ENCODE data around the gene FOXA3. TPM values are rescaled to one million over a fixed set of nuclear protein-coding genes. Genes with fewer than 3 reads are reported as not detected.

Gene FOXA3
- polyA plus RNA-seq, 2 of the 4 experiments (the other 2 are of a cell fraction): 1.6 to 5.3 TPM

DNA sequence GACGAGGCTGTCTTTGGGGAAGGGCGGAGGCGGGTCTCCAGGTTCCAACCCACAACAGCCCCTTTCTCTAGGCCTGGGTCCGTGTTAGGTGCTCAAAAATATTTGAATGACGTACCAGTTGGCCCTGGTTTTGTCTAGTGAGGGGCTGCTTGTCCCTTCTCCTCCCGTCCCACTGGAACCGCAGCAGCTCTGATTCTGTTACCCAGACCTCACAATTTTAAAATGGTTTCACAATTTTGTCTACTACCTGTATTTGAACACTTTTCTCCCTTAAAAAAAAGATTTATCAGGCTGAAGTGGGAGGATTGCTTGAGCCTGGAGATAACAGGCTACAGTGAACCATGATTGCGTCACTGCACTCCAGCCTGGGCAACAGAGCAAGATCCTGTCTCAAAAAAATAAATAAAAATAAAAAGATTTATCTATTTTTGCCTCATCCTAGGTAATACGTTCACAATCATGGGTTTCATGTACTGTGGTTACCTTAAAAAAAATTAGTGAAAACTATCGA is 23.1 kb downstream of the FOXA3 start:
- Histone ChIP-seq H3K9me3 (no peaks in the 10 kb centered on the region), H3K4me1 (peaks cover 31% of the 10 kb centered on the region), H3K4me3 (peak overlapping the region; percentile 87), H3K27ac (peak overlapping the region; percentile 95 to 97), H3K4me2 (peak overlapping the region; percentile 87)
- peak; percentile 68 for FAIRE-seq
- ChIA-PET POLR2A (interaction anchor here (1.3 to 2.8 kb wide), 3 partner anchors 16 to 117 kb away, joined by 4 to 30 read pairs (median 23); partner anchors contain the start of genes FOXA3, MYPOP and SYMPK), CTCF (interaction anchor here (1.0 to 12.8 kb wide), 5 partner anchors 14 to 71 kb away, joined by 3 to 315 read pairs (median 5); partner anchors contain the start of genes FOXA3, MYPOP, RSPH6A and SYMPK)
- DNase-seq (ENCODE audit: low read depth in 1 of 2, low spot score in 1 of 2): no peak
- TF ChIP-seq POLR2A (IDR thresholded peaks at IDR 0.05; ENCODE audit: low read length) (no peak), EHMT2 (IDR thresholded peaks at IDR 0.05; ENCODE audit: low read depth) (no peak), CEBPB (IDR thresholded peaks at IDR 0.05) (peak; percentile 23 to 75; a peak in 3 of 4 replicates), ZC3H11A (IDR thresholded peaks at IDR 0.05) (no peak), GATA3 (IDR thresholded peaks at IDR 0.05; ENCODE audit: borderline replicate concordance) (0 out of 2 replicates have a peak, but pooled peaks have one; percentile 2), SREBF2 (IDR thresholded peaks at IDR 0.05) (no peak), TFCP2L1 (CRISPR knock-in tag; IDR thresholded peaks at IDR 0.05) (no peak), ZSCAN20 (CRISPR knock-in tag; IDR thresholded peaks at IDR 0.05) (no peak), RCOR1 (IDR thresholded peaks at IDR 0.05; ENCODE audit: low read depth, low read length) (no peak), HDAC2 (IDR thresholded peaks at IDR 0.05) (no peak), JUN (IDR thresholded peaks at IDR 0.05) (no peak)
- TF ChIP-seq, protein P1, sequence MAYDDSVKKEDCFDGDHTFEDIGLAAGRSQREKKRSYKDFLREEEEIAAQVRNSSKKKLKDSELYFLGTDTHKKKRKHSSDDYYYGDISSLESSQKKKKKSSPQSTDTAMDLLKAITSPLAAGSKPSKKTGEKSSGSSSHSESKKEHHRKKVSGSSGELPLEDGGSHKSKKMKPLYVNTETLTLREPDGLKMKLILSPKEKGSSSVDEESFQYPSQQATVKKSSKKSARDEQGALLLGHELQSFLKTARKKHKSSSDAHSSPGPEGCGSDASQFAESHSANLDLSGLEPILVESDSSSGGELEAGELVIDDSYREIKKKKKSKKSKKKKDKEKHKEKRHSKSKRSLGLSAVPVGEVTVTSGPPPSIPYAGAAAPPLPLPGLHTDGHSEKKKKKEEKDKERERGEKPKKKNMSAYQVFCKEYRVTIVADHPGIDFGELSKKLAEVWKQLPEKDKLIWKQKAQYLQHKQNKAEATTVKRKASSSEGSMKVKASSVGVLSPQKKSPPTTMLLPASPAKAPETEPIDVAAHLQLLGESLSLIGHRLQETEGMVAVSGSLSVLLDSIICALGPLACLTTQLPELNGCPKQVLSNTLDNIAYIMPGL (CRISPR knock-in tag; IDR thresholded peaks at IDR 0.05; ENCODE audit: borderline replicate concordance): no peak
- TF ChIP-seq, protein P2, sequence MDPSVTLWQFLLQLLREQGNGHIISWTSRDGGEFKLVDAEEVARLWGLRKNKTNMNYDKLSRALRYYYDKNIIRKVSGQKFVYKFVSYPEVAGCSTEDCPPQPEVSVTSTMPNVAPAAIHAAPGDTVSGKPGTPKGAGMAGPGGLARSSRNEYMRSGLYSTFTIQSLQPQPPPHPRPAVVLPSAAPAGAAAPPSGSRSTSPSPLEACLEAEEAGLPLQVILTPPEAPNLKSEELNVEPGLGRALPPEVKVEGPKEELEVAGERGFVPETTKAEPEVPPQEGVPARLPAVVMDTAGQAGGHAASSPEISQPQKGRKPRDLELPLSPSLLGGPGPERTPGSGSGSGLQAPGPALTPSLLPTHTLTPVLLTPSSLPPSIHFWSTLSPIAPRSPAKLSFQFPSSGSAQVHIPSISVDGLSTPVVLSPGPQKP (IDR thresholded peaks at IDR 0.05; ENCODE audit: low read depth, low read length): no peak
- TF ChIP-seq, protein P3, sequence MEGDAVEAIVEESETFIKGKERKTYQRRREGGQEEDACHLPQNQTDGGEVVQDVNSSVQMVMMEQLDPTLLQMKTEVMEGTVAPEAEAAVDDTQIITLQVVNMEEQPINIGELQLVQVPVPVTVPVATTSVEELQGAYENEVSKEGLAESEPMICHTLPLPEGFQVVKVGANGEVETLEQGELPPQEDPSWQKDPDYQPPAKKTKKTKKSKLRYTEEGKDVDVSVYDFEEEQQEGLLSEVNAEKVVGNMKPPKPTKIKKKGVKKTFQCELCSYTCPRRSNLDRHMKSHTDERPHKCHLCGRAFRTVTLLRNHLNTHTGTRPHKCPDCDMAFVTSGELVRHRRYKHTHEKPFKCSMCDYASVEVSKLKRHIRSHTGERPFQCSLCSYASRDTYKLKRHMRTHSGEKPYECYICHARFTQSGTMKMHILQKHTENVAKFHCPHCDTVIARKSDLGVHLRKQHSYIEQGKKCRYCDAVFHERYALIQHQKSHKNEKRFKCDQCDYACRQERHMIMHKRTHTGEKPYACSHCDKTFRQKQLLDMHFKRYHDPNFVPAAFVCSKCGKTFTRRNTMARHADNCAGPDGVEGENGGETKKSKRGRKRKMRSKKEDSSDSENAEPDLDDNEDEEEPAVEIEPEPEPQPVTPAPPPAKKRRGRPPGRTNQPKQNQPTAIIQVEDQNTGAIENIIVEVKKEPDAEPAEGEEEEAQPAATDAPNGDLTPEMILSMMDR (IDR thresholded peaks at IDR 0.05): no peak
- ATAC-seq: no peak
- WGBS (ENCODE audit: missing lambda C conversion rate): 48% methylated on average over 10 of the region's 10 CpGs

DNA sequence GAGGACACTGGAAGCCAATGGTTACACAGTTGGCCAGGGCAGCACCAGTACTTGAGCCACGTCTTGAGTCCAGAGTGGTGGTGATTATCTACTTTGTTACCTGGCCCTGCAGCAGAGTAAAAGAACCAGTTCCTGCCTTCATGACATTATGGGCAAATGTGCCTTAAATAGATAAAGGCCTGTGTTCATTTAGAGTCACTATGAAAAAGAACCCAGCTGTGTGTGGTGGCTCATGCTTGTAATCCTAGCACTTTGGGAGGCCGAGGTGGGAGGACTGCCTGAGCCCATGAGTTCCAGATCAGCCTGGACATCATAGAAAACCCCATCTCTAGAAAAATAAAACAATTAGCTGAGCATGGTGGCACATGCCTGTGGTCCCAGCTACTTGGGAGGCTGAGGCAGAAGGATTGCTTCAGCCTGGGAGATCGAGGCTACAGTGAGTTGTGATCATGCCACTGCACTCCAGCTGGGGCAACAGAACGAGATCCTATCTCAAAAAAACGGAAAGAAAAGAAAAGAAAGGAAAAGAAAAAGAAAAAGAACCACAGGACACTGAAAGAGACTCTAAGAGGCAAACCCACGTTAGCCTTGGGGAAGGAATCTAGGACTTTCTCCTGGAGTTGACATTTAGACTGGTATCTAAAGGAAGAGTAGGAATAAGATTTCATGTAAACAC is 25.2 kb downstream of the FOXA3 start:
- 62% methylated on average over 6 of the region's 6 CpGs for WGBS (ENCODE audit: missing lambda C conversion rate)
- H3K4me1 ChIP-seq: peaks cover 14% of the 10 kb centered on the region
- TF ChIP-seq FOSB (CRISPR knock-in tag; IDR thresholded peaks at IDR 0.05): no peak
- TF ChIP-seq RCOR1 (IDR thresholded peaks at IDR 0.05; ENCODE audit: low read depth, low read length): no peak
- no peak for TF ChIP-seq MAZ (IDR thresholded peaks at IDR 0.05; ENCODE audit: borderline replicate concordance, low read depth, low read length)
- no peak for TF ChIP-seq SMC3 (IDR thresholded peaks at IDR 0.05)
- no peak for TF ChIP-seq CBX8 (IDR thresholded peaks at IDR 0.05)
- TF ChIP-seq ESRRA (IDR thresholded peaks at IDR 0.05; ENCODE audit: borderline replicate concordance, low read length): no peak
- TF ChIP-seq NR3C1 (IDR thresholded peaks at IDR 0.05): no peak
- TF ChIP-seq, protein P1 (CRISPR knock-in tag; IDR thresholded peaks at IDR 0.05; ENCODE audit: borderline replicate concordance): no peak
- TF ChIP-seq MAFK (IDR thresholded peaks at IDR 0.05; ENCODE audit: partially characterized antibody): no peak
- no peak for TF ChIP-seq CHD2 (IDR thresholded peaks at IDR 0.05; ENCODE audit: low read length, partially characterized antibody)
- TF ChIP-seq CEBPB (IDR thresholded peaks at IDR 0.05): no peak
- no peak for TF ChIP-seq FOXS1 (CRISPR knock-in tag; IDR thresholded peaks at IDR 0.05)
- ATAC-seq (no peak), FAIRE-seq (no peak), DNase-seq (ENCODE audit: low read depth in 1 of 2, low spot score in 1 of 2) (no peak)
- H3K9me3 ChIP-seq: no peaks in the 10 kb centered on the region
- H3K4me2 ChIP-seq: no peak overlapping the region
- POLR2A ChIA-PET: interaction anchor here (1.2 kb wide), 1 partner anchor 14 kb away, joined by 5 read pairs; the partner anchor contains the start of gene MYPOP
- H3K27ac ChIP-seq: no peak overlapping the region
- CTCF ChIA-PET: interaction anchor here (0.6 to 12.8 kb wide), 3 partner anchors 22 to 494 kb away, joined by 3 to 315 read pairs (median 3); partner anchors contain the start of genes FOXA3 and SYMPK
- no peak overlapping the region for H3K4me3 ChIP-seq
